ENCODE measurements around the gene FAR1.

- TF ChIP-seq CTCF (IDR thresholded peaks at IDR 0.05) (no peak), POLR2AphosphoS5 (IDR thresholded peaks at IDR 0.05) (no peak)
Observed at GRCh38 chr11:13745165-13745564, 76.7 kb downstream of the FAR1 start.

Measured in gastroesophageal sphincter (tissue), 3 donors.